Ovary (tissue), 9 donors: ENCODE measurements around the gene NYAP2. TPM values are rescaled to one million over a fixed set of nuclear protein-coding genes. Genes with fewer than 3 reads are reported as not detected.

Experiments used
- DNase-seq, 5 donors: peaks; one replicate each; pipeline ENCODE4 v3.0.0-alpha.2; 2019 to 2020
- H3K27ac ChIP-seq, 2 donors: fragments of 200-600 bp; one replicate each; pipeline versions ENCODE4 v1.5.1 to v1.8.0; 2019 to 2022
- H3K27me3 ChIP-seq: fragments of 200-600 bp; one replicate; pipeline ENCODE4 v1.8.0; 2022
- H3K36me3 ChIP-seq: fragments of 200-600 bp; sonication (generic); one replicate; pipeline ENCODE4 v1.5.1; 2019
- H3K4me1 ChIP-seq: one replicate; pipeline ENCODE4 v1.8.1; 2013; ENCODE audit warnings: mild to moderate bottlenecking, moderate library complexity; ENCODE audit not compliant: insufficient read depth
- H3K4me3 ChIP-seq: fragments of 200-600 bp; sonication (generic); one replicate; pipeline ENCODE4 v1.5.1; 2017
- H3K9me3 ChIP-seq, 2 donors: fragments of 200-600 bp in 1 of 2; sonication (generic) in 1 of 2; one replicate each; pipeline versions ENCODE4 v1.5.1 to v1.8.1; 2013 to 2019; ENCODE audit warnings: mild to moderate bottlenecking in 1 of 2, moderate library complexity in 1 of 2
- CTCF ChIP-seq, 3 donors: fragments of 450-650 bp in 2 of 3; fragments of 200-600 bp in 1 of 3; IDR thresholded peaks; one replicate each; pipeline versions ENCODE4 v1.5.1 to v1.8.0; 2016 to 2022; ENCODE audit warnings: antibody characterized with exemption in 3 of 3, mild to moderate bottlenecking in 1 of 3
- EP300 ChIP-seq: sonication (generic); formaldehyde crosslinking; IDR thresholded peaks from one replicate; pipeline ENCODE4 v1.6.1; 2017; ENCODE audit warnings: antibody characterized with exemption
- POLR2A ChIP-seq: fragments of 450-650 bp; IDR thresholded peaks from one replicate; pipeline ENCODE4 v1.6.1; 2017; ENCODE audit warnings: antibody characterized with exemption, mild to moderate bottlenecking, moderate library complexity
- WGBS, 3 donors: extraction: QIAGEN DNeasy Blood & Tissue Kit in 1 of 3; methylation state at CpG; one replicate each; pipeline versions ENCODE4 v1.1.5 to v1.1.7; 2013 to 2017; 5-methylcytosine and 5-hydroxymethylcytosine counted together
- intact Hi-C, 4 donors: fragments of 100-400 bp; cut with DNase I; formaldehyde crosslinking; loops; one replicate each; pipeline versions ENCODE4 v1.11.0 to v1.15.1; 2022 to 2023
- polyA plus RNA-seq, 2 donors: library from polyadenylated mRNA; stranded (reverse); fragments of 200-250 nt in 1 of 2; fragments of 350-450 nt in 1 of 2; fragmentation: Illumina TruSeq in 1 of 2; extraction: RNeasy Lipid Tissue Mini Kit (QIAGEN cat#74804) in 1 of 2; gene quantifications; one replicate each; pipeline ENCODE4 v1.2.3, GENCODE V29; 2013 to 2014
- total RNA-seq, 7 donors: library from RNA; depleted of rRNA in 2 of 7; stranded (reverse); fragments of >200 nt in 2 of 7; fragmentation: NEBNext Ultra II Directional in 3 of 7; extraction: Animal tissue kit (Norgen Biotek cat#: 25700) in 3 of 7; gene quantifications; one replicate each; pipeline versions ENCODE4 v1.1.0 to v1.2.4, GENCODE V29; 2016 to 2023
- donor health status: DM: no; HTN: no; CAD: no; lungs with moderate emphysema.
- donor health status: DM: no; HTN: no; CAD: no.
- donor health status: Bipolar disorder and iron deficiency.
- donor health status: DM: yes; HTN: yes; CAD: no.
- donor health status: DM: no; HTN: no; CAD: no.
- donor health status: DM: yes; HTN: yes; CAD: no.

The NYAP2 gene
- total and polyA plus RNA-seq, 9 donors, result 0.10 to 0.13 TPM; not detected in 7

GRCh38 chr2:225650041-225650440, 250.5 kb downstream of the NYAP2 start:
- TF ChIP-seq CTCF (IDR thresholded peaks at IDR 0.05), result no peak
- no peak for TF ChIP-seq EP300
- no peak for TF ChIP-seq POLR2A
- Histone ChIP-seq H3K9me3 (no peaks in the 10 kb centered on the region), H3K4me3 (no peak overlapping the region), H3K4me1 (no peaks in the 10 kb centered on the region), H3K27ac (no peak overlapping the region), H3K36me3 (no peaks in the 10 kb centered on the region), H3K27me3 (no peaks in the 10 kb centered on the region)
- intact Hi-C loops, result no loop called here
- 89 to 93% (median 90%) methylated on average over 8 of the region's 8 CpGs for WGBS, 3 donors
- no peak for DNase-seq

- Histone ChIP-seq H3K4me3 (no peak overlapping the region), H3K4me1 (no peaks in the 10 kb centered on the region), H3K36me3 (no peaks in the 10 kb centered on the region), H3K27me3 (no peaks in the 10 kb centered on the region), H3K9me3 (no peaks in the 10 kb centered on the region), H3K27ac (no peak overlapping the region)
- TF ChIP-seq CTCF (IDR thresholded peaks at IDR 0.05), result peak; percentile 31 to 53 (median 44)
- TF ChIP-seq EP300, result no peak
- no peak for TF ChIP-seq POLR2A
- intact Hi-C loops, result loop anchor here in 1 of 4 donors (10.0 kb wide), 1 partner anchor 536 kb away; no protein-coding TSS in a partner anchor
- DNase-seq, result peak; percentile 32 to 80 (median 73)
- WGBS, 3 donors, result 13 to 17% (median 14%) methylated on average over 11 of the region's 11 CpGs
Observed at GRCh38 chr2:225660262-225661131, 261.0 kb downstream of the NYAP2 start.

GRCh38 chr2:225662101-225662500, 262.6 kb downstream of the NYAP2 start:
- Histone ChIP-seq H3K36me3 (no peaks in the 10 kb centered on the region), H3K27me3 (no peaks in the 10 kb centered on the region), H3K27ac (no peak overlapping the region), H3K4me3 (no peak overlapping the region), H3K4me1 (no peaks in the 10 kb centered on the region), H3K9me3 (no peaks in the 10 kb centered on the region)
- intact Hi-C loops, result loop anchor here in 1 of 4 donors (10.0 kb wide), 1 partner anchor 537 kb away; no protein-coding TSS in a partner anchor
- TF ChIP-seq CTCF (IDR thresholded peaks at IDR 0.05) (no peak), EP300 (no peak), POLR2A (no peak)
- WGBS, 3 donors, result 15 to 42% (median 26%) methylated on average over 4 of the region's 4 CpGs
- no peak for DNase-seq

- Histone ChIP-seq H3K36me3 (no peaks in the 10 kb centered on the region), H3K9me3 (no peaks in the 10 kb centered on the region), H3K4me3 (no peak overlapping the region), H3K4me1 (no peaks in the 10 kb centered on the region), H3K27me3 (no peaks in the 10 kb centered on the region), H3K27ac (no peak overlapping the region)
- no peak for DNase-seq
- intact Hi-C loops, result loop anchor here in 2 of 4 donors (5.0 to 10.0 kb wide), 3 partner anchors 543 to 1315 kb away; no protein-coding TSS in a partner anchor
- WGBS, 3 donors, result 80 to 82% (median 81%) methylated on average over 2 of the region's 2 CpGs
- TF ChIP-seq POLR2A (no peak), EP300 (no peak), CTCF (IDR thresholded peaks at IDR 0.05) (no peak)
Observed at GRCh38 chr2:225667445-225667844, 267.9 kb downstream of the NYAP2 start.
